H1 (cell line): ENCODE measurements around the gene TOM1L2. TPM values are rescaled to one million over a fixed set of nuclear protein-coding genes. Genes with fewer than 3 reads are reported as not detected.

Experiments used
- CBX8 ChIP-seq: fragments of 300-800, 300-1000 bp; sonication (generic); IDR thresholded peaks from 2 replicates; pipeline ENCODE4 v1.7.1; 2016; ENCODE audit warnings: low read depth, low read length, borderline replicate concordance
- CHD1 ChIP-seq: IDR thresholded peaks from 2 replicates; pipeline ENCODE4 v1.6.1; 2012; ENCODE audit warnings: low read depth, low read length, improper control_type of control experiment
- EZH2 ChIP-seq: fragments of 200-600 bp; sonication (generic); IDR thresholded peaks from 2 replicates; pipeline ENCODE4 v1.7.1; 2012; ENCODE audit warnings: low read depth, mild to moderate bottlenecking, moderate library complexity, low read length, inconsistent platforms; ENCODE audit not compliant: severe bottlenecking
- KDM1A ChIP-seq: fragments of 200-600, 300-600 bp; sonication (generic); IDR thresholded peaks from 2 replicates; pipeline ENCODE4 v1.7.1; 2016; ENCODE audit warnings: mild to moderate bottlenecking, low read length, borderline replicate concordance
- NANOG ChIP-seq: IDR thresholded peaks from 2 replicates; pipeline ENCODE4 v1.6.1; 2011; ENCODE audit warnings: low read length, low read depth, mild to moderate bottlenecking, inconsistent platforms; ENCODE audit not compliant: insufficient read depth, poor library complexity, severe bottlenecking
- SP1 ChIP-seq: IDR thresholded peaks from 2 replicates; pipeline ENCODE4 v1.6.1; 2011; ENCODE audit warnings: low read depth, low read length
- polyA plus RNA-seq, 7 experiments: library from polyadenylated mRNA; depleted of rRNA in 3 of 7; stranded (reverse) in 5 of 7; unstranded in 2 of 7; fragments of >200 nt in 5 of 7; fragments of 200-250 nt in 2 of 7; gene quantifications; 1 replicate in 5 of 7; 2 replicates in 1 of 7; 4 replicates in 1 of 7; pipeline versions ENCODE4 v1.2.1 to v1.2.3, GENCODE V29; 2011 to 2013; ENCODE audit warnings: missing spikeins in 2 of 7, mixed read lengths in 2 of 7
- total RNA-seq: library from RNA; stranded (reverse); fragmentation: NEBNext Ultra II Directional; extraction: Animal tissue kit (Norgen Biotek cat#: 25700); gene quantifications from 2 replicates; pipeline ENCODE4 v1.2.1, GENCODE V29; 2021

Gene TOM1L2
- total and polyA plus RNA-seq, 2 of the 8 experiments (the other 6 are each of a cell fraction or from before 2014, with no cell fraction given): 2.0 to 3.4 TPM

DNA sequence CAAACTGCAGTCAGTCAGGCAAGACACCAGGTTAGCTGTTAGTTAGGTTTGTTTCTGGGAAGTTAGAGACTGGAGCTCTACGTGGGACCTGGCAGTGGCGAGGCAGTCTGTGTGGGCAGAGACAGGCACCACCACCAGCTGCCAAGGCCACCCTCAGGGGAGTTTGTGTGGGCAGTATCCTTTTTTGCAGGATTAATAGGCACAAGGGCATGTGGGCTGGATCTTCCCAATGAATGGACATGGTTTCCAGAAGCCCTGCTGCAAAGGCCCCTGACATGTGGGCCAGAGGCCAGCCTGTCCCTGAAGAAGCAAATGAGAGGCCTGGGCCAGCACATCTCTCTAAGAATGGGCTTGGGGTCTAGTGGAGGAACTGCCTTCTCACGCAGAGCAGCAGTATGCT is 116.2 kb downstream of the TOM1L2 start (continued):
- TF ChIP-seq CBX8 (no peak), NANOG (no peak), CHD1 (no peak), EZH2 (no peak), KDM1A (no peak), SP1 (no peak)
